Activated CD4-positive, alpha-beta T cell treated with anti-CD3 and anti-CD28 coated beads for 1 hour (primary cell): Measurements from ENCODE around the gene GBF1.
A peak's percentile ranks its signal among the peaks of the same experiment; 100 is the strongest.
"Not testable (repeated sequence)": the region's sequence is repeated elsewhere in the genome, so short reads cannot be mapped to it uniquely, and the experiment has no call there.

Experiments
- DNase-seq: peaks from one replicate; pipeline ENCODE4 v3.0.0-alpha.2; 2020

Gene GBF1, protein sequence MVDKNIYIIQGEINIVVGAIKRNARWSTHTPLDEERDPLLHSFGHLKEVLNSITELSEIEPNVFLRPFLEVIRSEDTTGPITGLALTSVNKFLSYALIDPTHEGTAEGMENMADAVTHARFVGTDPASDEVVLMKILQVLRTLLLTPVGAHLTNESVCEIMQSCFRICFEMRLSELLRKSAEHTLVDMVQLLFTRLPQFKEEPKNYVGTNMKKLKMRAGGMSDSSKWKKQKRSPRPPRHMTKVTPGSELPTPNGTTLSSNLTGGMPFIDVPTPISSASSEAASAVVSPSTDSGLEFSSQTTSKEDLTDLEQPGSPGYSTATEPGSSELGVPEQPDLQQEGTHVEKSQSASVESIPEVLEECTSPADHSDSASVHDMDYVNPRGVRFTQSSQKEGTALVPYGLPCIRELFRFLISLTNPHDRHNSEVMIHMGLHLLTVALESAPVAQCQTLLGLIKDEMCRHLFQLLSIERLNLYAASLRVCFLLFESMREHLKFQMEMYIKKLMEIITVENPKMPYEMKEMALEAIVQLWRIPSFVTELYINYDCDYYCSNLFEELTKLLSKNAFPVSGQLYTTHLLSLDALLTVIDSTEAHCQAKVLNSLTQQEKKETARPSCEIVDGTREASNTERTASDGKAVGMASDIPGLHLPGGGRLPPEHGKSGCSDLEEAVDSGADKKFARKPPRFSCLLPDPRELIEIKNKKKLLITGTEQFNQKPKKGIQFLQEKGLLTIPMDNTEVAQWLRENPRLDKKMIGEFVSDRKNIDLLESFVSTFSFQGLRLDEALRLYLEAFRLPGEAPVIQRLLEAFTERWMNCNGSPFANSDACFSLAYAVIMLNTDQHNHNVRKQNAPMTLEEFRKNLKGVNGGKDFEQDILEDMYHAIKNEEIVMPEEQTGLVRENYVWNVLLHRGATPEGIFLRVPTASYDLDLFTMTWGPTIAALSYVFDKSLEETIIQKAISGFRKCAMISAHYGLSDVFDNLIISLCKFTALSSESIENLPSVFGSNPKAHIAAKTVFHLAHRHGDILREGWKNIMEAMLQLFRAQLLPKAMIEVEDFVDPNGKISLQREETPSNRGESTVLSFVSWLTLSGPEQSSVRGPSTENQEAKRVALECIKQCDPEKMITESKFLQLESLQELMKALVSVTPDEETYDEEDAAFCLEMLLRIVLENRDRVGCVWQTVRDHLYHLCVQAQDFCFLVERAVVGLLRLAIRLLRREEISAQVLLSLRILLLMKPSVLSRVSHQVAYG (N-terminal part only)

DNA sequence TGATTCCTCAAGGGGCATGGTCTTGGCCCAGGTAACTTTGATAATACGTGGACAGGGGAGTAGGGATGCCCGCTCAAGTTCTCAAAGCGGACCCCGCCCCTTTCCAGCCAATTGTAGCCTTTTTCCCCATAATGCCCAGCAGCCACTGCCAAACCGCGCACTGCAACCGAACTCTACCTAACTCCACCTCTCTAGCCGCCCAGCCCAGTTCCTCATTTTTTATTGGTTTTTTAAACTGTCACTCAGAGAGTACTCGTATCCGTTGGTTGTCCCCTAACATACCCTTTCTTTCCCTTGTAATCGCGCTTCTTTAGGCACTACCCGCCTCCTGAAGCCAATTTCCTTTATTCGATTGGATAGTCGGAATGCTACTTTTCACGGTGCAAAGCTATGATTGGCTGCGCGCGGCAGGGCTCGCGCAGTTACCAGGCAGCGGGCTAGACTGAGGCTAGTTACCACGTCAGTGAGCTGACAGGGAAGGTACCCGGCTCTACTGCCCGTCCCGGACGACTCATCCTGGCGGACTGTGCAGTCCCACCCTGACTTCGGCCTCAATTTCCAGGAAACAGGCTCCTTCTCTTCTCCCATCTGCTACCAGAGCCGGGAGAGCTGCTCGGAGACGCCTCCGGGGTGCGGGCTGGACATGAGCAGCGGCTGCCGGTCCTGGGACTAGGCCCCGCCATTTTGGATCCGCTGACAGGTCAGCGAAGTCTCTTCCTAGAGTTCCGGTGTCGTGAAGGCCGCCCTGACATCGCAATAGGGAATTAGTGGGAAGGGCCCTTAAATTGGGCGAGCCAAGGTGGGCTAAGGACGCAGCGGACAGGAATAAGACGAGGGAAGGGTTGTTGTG is at the start of gene GBF1:
Gene GBF1, plus strand, starts transcription at position 451 of the 850 bp plus-strand sequence. CDS start 13,407 bp downstream, outside the sequence.
- peak; percentile 82 for DNase-seq

DNA sequence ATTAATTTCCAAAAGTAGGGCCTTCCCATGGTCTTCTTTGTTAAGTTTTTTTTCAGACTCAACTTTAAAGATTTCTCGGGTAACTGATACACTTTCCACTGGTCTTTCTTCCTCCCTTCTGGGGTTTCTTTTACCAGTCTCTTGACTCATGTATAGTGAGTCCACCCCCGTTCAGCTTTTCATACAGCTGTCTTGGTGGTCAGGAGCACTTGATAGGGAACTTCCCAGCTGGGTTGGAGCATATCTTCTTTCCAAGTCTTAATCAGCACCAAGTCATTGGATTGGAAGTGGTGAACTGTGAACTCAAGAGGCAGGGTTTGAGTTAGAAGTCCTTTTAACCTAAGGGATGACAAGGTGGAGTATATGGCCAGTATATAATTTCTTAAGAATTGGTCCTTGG is 48.4 kb upstream of the GBF1 start:
- DNase-seq = no peak

DNA sequence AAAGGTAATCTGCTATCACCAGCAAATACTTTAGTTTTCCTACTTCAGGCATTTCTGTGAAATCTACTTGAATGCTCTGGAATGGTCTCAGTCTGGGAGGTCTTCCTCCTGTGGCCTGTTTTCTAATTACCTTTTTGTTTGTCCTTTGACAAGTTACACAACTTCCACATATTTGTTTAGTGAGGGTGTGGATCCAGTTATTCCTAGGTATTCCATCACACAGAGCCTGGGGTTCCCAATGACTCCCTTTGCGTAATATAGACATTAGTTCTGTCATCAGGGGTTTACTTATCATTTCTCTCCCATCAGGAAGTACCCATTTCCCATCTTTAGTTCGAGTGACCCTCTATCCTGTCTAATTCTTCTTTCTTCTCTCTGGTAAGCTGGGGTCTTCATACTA is 47.3 kb upstream of the GBF1 start:
- DNase-seq = no peak

DNA sequence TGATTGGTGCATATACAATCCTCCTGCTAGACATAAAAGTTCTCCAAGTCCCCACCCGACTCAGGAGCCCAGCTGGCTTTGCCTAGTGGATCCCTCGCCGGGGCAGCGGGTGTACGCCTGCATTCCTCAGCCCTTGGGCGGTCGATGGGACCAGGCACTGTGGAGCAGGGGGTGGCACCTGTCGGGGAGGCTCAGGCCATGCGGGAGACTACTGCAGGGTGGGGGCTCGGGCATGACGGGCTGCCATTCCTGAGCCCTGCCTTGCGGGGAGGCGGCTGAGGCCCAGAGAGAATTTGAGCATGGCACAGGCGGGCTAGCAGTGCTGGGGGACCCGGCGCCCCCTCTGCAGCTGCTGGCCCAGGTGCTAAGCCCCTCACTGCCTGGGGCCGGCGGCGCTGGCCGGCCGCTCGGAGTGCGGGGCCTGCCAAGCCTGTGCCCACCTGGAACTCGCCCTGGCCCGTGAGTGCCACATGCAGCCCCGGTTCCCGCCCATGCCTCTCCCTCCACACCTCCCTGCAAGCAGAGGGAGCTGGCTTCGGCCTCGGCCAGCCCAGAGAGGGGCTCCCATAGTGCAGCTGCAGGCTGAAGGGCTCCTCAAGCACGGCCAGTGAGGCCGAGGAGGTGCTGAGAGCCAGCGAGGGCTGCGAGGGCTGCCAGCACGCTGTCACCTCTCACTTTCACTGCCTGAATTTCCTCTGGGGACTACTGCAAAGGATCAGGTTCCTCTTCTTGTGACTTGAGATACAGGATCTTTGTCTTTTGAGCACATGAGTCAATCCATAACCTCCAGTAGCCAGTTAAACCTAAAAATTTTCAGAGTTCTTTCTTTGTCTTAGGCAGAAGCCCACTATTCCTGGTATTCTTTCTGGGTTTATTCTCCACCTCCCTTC is 44.3 kb upstream of the GBF1 start:
- no peak for DNase-seq

DNA sequence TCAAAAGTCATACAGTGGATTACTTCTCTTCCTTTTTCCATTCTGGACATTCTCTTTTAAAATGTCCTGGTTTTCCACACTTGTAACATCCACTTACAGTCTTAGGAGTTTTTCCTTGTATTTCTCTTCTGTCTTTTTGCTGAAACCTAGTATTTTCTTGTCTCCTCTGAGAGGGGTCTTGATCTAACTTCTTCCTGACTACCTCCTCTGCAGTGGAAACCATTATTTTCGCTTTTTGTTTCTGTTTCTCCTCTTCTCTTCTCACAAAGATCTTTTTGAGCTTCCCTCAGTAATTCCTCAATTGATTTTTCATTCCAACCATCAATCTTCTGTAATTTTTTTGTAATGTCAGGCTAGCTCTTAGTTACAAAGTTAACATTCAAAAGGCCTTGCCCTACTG is 42.9 kb upstream of the GBF1 start:
- no peak for DNase-seq

DNA sequence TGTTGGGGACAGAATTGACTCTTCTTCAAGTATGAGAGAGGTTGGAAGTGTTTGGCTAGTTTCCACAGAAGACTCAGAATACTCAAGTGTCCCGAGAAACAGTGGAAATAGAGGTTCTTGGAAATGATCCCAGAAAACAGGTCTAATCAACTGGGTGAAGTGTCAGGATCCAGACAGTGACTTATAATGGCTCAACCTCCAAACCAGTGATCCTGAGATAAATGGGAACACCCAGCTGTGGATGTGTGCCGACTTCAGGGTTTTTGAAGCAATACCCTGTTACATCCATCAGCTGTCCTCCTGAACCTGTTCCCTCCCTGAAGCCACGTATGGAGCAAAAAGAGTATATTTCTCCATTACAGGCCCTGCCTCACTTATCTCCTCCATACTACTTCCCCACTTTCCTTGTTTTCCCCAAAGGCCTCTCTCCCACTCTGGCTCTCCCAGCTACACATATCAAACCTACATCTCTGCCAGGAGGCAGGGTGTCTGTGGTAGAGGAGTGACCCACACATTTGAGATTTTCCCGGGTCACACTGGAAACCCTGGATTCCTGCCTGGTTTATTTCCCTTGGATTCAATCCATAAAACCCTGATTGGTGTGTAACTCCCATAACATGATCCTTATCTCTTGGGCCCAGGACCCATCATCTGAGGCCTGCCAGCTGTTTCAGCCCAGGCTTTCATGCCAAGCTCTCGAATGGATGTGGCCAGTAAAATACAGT is 36.9 kb upstream of the GBF1 start:
- no peak for DNase-seq

DNA sequence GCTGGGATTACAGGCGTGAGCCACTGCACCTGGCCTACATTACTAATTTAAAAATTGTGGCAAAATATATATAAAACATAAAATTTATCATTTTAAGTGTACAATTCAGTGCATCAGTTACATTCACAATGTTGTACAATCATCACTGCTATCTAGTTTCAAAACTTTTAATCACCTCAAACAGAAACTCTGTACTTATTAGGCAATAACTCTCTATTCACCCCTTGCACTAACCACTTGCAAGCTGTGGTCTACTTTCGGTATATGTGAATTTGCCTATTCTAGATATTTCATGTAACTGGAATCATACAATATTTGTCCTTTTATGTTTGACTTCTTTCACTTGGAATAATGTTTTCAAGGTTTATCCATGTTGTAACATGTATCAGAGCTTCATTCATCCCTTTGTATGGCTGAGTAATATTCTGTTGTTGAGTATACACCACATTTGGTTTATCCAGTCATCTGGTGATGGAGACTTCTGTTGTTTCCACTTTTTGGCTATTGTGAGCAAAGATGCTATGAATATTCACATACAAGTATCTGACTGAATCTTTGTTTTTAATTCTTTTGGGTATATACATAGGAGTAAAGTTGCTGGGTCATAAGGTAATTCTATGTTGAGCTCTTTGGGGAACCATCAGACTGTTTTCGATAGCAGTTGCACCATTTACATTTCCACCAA is 33.6 kb upstream of the GBF1 start:
- DNase-seq = no peak

DNA sequence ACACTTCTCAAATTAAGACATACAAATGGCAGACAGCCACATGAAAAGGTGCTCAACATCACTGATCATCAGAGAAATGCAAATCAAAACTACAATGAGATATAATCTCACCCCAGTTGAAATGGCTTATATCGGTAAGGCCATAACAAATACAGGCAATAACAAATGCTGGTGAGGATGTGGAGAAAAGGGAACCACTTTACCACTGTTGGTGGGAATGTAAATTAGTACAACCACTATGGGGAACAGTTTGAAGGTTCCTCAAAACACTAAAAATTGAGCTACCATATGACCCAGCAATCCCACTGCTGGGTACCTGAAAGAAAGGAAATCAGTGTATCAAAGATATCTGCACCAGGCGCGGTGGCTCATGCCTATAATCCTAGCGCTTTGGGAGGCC is 31.7 kb upstream of the GBF1 start:
- not testable (repeated sequence) for DNase-seq

DNA sequence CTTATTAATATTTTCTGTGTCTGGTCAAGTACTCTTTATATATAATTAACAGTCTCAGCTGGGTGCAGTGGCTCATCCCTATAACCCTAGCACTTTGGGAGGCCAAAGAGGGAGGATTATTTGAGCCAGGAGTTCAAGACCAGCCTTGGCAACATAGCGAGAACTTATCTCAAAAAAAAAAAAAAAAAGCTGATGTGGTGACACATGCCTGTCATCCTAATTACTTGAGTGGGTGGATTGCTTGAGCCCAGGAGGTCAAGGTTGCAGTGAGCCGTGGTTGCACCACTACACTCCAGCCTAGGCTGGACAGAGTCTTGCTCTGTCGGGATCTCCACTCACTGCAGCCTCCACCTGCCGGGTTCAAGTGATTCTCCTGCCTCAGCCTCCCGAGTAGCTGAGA is 26.0 kb upstream of the GBF1 start:
- no peak for DNase-seq

DNA sequence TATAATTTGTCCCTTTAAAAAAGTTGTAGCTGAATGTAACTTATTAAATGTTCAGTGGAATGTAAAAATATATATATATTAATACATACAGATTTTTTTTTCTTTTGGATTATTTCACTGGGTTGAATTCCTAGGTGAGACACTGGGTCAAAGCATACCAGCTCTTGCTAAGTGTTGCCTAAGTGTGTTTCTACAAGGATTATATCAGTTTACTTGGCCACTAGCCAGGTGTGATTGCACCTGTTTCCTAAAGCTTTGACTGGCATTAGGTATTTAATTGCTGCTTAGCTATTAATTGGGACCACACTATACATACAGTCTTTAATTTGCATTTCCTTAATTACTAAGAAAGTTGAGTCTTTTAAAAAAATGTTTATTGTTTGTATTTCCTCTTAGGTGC is 24.7 kb upstream of the GBF1 start:
- no peak for DNase-seq

DNA sequence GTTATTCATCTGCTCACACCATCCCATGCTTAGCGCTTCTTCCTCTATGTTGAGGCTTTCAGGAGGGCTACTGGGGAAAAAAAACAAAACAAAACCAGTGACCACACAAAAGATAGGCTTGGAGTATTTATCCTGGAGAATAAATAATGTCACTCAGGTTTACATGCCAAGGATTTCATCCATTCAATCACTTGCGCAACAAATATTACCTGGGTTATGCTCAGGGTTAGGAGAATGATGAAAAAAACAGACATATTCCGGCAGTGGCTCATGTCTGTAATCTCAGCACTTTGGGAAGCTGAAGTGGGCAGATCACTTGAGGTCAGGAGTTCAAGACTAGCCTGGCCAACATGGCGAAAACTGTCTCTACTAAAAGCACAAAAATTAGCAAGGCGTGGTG is 22.5 kb upstream of the GBF1 start:
- DNase-seq = no peak

DNA sequence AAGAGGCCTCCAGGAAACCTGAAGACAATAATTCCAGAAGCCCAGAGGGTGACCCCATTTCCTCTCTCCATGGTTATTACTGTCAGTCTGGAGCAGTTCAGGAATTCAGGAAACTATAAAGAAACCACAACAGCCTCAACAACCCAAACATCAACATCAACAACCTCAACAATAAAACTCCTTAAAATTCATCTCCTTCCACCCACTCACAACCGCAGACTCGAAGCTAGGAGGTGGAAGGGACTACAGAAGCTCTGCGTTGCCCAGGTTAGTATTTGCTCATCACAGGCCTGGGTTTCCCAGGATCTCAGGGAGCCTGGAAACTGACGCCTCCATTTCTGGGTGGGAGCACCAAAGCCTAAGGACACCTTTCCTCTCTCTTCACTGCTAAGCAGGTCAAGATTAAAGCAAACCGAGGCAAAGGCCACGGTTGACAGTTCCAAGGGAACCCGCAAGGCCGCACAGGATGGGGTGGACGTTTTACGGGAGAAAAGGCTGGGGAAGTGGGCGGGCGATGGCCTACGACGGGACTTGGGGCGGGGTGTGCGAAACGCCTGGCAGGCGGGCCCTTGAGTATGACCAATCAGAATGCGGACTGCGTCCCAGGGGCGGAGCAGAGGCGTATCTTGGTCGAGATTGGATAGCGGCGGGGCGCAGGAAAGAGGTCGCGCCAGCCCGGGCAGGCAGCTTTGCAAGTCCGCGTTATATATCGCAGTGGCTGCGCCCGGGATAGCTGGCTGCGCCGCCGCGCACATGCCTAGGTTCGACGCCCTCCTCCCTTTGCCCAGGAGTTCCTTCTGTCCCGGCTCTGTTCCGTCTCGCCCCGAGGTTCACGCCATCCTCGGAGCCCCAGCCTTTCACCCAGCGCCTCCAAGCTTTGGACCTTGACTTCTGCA is 19.4 kb upstream of the GBF1 start, which contains the start of gene ELOVL3:
Gene ELOVL3, plus strand, starts transcription at position 654 of the 896 bp plus-strand sequence. CDS start 250 bp downstream, outside the sequence.
- DNase-seq = peak; percentile 74

DNA sequence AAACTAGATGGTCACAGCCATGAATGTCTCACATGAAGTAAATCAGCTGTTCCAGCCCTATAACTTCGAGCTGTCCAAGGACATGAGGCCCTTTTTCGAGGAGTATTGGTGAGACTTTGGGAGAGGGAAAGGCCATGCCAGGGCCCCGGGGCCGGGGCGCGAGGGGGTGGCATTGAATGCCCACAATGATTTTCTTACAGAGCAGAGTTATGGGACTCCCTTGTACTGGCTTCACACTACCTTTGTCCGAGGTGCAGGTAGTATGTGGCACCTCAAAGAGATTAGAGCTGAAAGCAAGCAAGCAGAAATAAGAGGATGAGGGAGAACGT is 18.8 kb upstream of the GBF1 start:
- DNase-seq = no peak

DNA sequence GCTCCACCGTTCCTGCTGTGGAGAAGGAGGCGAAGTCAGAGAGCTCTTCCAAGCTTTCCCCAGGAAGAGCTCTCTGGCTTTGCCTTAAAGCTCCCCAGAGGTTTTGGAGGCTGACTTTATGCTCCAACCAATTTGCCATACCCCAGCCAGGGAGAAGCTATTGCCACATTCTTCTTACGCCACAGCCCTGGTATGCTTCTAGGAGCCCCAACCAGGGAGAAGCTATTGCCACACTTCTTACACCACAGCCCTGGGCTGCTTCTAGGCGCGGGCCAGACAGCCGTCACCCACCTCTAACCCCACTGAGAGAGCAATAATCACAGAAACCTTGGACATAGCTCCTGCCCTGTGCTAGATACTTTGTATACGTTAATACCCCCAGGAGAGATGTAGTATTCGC is 18.3 kb upstream of the GBF1 start:
- no peak for DNase-seq

DNA sequence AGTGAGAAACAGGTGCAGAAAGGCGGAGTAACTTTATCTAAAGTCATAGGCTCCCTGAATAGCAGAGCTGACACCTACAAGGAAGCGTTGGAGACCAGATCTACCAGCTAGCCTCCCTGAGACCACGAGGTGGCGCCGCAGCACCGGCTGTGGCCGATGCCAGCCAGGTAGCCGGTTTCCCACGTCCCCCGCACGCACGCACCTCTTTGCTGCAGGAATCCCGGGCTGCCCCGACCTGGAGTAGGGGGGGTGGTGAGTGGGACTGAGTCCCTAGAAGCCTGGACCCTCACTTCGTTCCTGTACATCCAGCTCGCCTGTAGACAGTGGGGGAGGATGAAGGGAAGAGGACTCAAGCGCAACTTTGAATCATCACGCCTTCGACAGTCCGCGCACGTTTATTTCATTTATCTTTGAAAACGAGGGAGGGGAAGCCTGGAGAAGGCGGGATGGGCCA is 15.5 kb upstream of the GBF1 start:
- peak; percentile 79 for DNase-seq

DNA sequence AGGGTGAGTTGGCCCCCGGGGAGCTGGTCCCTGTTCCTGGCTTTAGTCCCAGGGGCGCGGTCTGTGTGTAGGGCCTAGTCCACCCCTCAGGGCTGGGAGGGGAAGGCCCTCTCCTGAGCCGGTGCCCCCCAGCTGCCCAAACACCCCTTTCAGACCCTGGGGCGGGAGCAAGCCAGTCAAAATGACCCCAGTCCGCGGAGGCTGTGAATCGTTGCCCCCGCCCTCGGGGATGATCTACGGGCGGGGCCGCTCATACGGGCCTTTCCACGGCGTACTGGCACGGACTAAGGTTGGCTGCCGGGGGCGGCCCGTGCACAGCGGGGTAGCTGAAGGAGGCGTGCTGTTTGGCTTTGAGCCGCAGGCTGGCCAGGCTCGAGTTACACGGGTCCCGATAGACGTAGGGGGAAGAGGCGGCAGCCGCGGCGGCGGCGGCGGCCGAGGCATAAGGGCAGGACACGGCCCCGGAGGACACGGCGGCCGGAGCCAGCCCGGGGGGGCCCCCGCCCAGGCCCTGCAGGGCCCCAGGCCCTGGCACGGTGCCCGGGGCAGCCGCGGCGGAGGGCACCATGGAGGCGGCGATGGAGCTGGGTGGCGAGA is 15.0 kb upstream of the GBF1 start:
- DNase-seq = peak; percentile 19

DNA sequence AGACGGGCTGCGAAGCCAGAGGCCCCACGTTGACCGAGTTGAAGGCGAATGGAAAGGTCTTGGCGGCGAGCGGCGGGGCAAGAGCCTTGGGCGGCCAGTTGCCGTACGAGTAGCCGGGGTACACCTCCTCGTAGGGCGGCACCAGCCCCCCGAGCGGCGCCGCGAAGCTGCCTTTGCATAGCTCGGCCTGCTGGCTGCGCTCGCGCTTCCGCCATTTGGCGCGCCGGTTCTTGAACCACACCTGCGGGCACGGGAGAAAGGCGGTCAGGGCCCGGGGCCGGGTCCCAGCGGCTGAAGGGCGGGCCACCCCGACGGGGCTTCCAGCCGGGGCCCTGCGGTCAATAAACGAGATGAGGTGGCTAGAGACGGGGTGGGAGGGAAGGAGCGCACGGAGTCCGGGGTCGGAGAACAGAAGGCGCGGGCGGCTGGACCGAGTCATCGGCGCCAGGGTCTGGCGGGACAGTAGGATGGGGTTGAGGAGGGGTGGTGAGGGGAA is 14.4 kb upstream of the GBF1 start:
- peak; percentile 22 for DNase-seq
